GM19463 (cell line): Measurements from ENCODE around the gene HPGDS.

Experiments used
- ATAC-seq: cut with Tn5 transposase; IDR thresholded peaks from one replicate; pipeline ENCODE4 v1.9.1; 2021; ENCODE audit warnings: mild to moderate bottlenecking, moderate library complexity; ENCODE audit not compliant: unreplicated experiment

Gene HPGDS

GRCh38 chr4:94262163-94263016 lies 80.2 kb downstream of the HPGDS start:
- ATAC-seq: no peak

GRCh38 chr4:94256828-94257227 lies 85.8 kb downstream of the HPGDS start:
- ATAC-seq: no peak

- no peak for ATAC-seq
Observed at GRCh38 chr4:94256144-94256783, 86.4 kb downstream of the HPGDS start.

- no peak for ATAC-seq
Observed at GRCh38 chr4:94253036-94253435, 89.6 kb downstream of the HPGDS start.

- no peak for ATAC-seq
Observed at GRCh38 chr4:94251094-94251493, 91.5 kb downstream of the HPGDS start.
